GM23338 (cell line): ENCODE measurements around the gene XRN2. TPM values are rescaled to one million over a fixed set of nuclear protein-coding genes. Genes with fewer than 3 reads are reported as not detected.

Experiments used
- ATAC-seq: fragments of 200-7000 bp; cut with Tn5 transposase; 3 replicates; pipeline ENCODE4 v1.9.1; 2020
- DNase-seq: peaks from one replicate; pipeline ENCODE4 v3.0.0-alpha.2; 2015; ENCODE audit warnings: low spot score
- H2AFZ ChIP-seq: fragments of 200-600 bp; sonication (generic); 2 replicates; pipeline ENCODE4 v1.8.0; 2016; ENCODE audit warnings: antibody characterized with exemption, mild to moderate bottlenecking, moderate library complexity
- H3F3A ChIP-seq: fragments of 200-600 bp; sonication (generic); replicated peaks from 2 replicates; pipeline ENCODE4 v1.8.0; 2017; ENCODE audit warnings: antibody characterized with exemption, mixed run types, low read depth
- H3K27ac ChIP-seq: fragments of 200-600 bp; sonication (generic); 2 replicates; pipeline ENCODE4 v1.6.1; 2016; ENCODE audit warnings: low read depth
- H3K27me3 ChIP-seq: fragments of 200-600 bp; sonication (generic); 2 replicates; pipeline ENCODE4 v1.8.0; 2016; ENCODE audit warnings: mild to moderate bottlenecking, mixed run types, moderate library complexity; ENCODE audit not compliant: insufficient read depth
- H3K36me3 ChIP-seq: fragments of 200-600 bp; sonication (generic); 2 replicates; pipeline ENCODE4 v1.8.0; 2016; ENCODE audit warnings: mild to moderate bottlenecking; ENCODE audit not compliant: insufficient read depth
- H3K4me1 ChIP-seq: fragments of 200-600 bp; sonication (generic); 2 replicates; pipeline ENCODE4 v1.8.0; 2016; ENCODE audit warnings: mild to moderate bottlenecking, moderate library complexity; ENCODE audit not compliant: insufficient read depth
- H3K4me2 ChIP-seq: fragments of 200-600 bp; sonication (generic); 2 replicates; pipeline ENCODE4 v1.7.1; 2017; ENCODE audit warnings: mixed run types
- H3K4me3 ChIP-seq: fragments of 200-600 bp; sonication (generic); 2 replicates; pipeline ENCODE4 v1.6.1; 2016; ENCODE audit warnings: mixed run types
- H3K79me2 ChIP-seq: fragments of 200-600 bp; sonication (generic); replicated peaks from 2 replicates; pipeline ENCODE4 v1.8.0; 2017; ENCODE audit warnings: mild to moderate bottlenecking; ENCODE audit not compliant: insufficient read depth
- H3K9me2 ChIP-seq: fragments of 200-600 bp; sonication (generic); 2 replicates; pipeline ENCODE4 v1.8.0; 2017; ENCODE audit not compliant: insufficient read depth
- H4K20me1 ChIP-seq: fragments of 200-600 bp; sonication (generic); replicated peaks from 2 replicates; pipeline ENCODE4 v1.8.0; 2017; ENCODE audit warnings: mild to moderate bottlenecking; ENCODE audit not compliant: insufficient read depth
- H3K27ac Mint-ChIP-seq: 2 replicates; pipeline ENCODE4 v1.8.0; 2020; ENCODE audit warnings: inconsistent platforms, mild to moderate bottlenecking, moderate library complexity, mixed read lengths
- H3K27me3 Mint-ChIP-seq: 3 replicates; pipeline ENCODE4 v1.8.0; 2022; ENCODE audit warnings: low read depth, mild to moderate bottlenecking, moderate library complexity, mixed read lengths, inconsistent platforms; ENCODE audit not compliant: insufficient read depth, poor library complexity
- H3K36me3 Mint-ChIP-seq: 3 replicates; pipeline ENCODE4 v1.8.0; 2021; ENCODE audit warnings: low read depth, mild to moderate bottlenecking, inconsistent platforms, moderate library complexity, mixed read lengths
- H3K4me1 Mint-ChIP-seq: 3 replicates; pipeline ENCODE4 v1.8.0; 2020; ENCODE audit warnings: mild to moderate bottlenecking, inconsistent platforms, mixed read lengths
- H3K4me3 Mint-ChIP-seq: 3 replicates; pipeline ENCODE4 v1.8.0; 2021; ENCODE audit warnings: moderate library complexity, mild to moderate bottlenecking, inconsistent platforms, mixed read lengths
- H3K9me3 Mint-ChIP-seq: 3 replicates; pipeline ENCODE4 v1.8.0; 2020; ENCODE audit warnings: moderate library complexity, mild to moderate bottlenecking, inconsistent platforms, mixed read lengths
- CTCF ChIP-seq, 2 experiments: fragments of 200-600 bp in 1 of 2; sonication (generic) in 1 of 2; conservative IDR thresholded peaks; 2 replicates each; pipeline versions ENCODE4 v1.5.1 to v1.6.1; 2016 to 2017; ENCODE audit warnings: antibody characterized with exemption in 2 of 2, low read depth in 2 of 2, mild to moderate bottlenecking in 2 of 2, moderate library complexity in 1 of 2
- ETS1 ChIP-seq: IDR thresholded peaks from 2 replicates; pipeline ENCODE4 v1.6.1; 2016; ENCODE audit warnings: antibody characterized with exemption
- EZH2 ChIP-seq: fragments of 200-600 bp; sonication (generic); IDR thresholded peaks from one replicate; pipeline ENCODE4 v1.8.0; 2017; ENCODE audit warnings: antibody characterized with exemption, mild to moderate bottlenecking, low read depth; ENCODE audit not compliant: unreplicated experiment
- EZH2phosphoT487 ChIP-seq: fragments of 200-600 bp; sonication (generic); IDR thresholded peaks from one replicate; pipeline ENCODE4 v1.8.1; 2018; ENCODE audit warnings: antibody characterized with exemption; ENCODE audit not compliant: unreplicated experiment
- JUNB ChIP-seq: IDR thresholded peaks from one replicate; pipeline ENCODE4 v1.6.1; 2016; ENCODE audit warnings: antibody characterized with exemption; ENCODE audit not compliant: unreplicated experiment
- NANOG ChIP-seq: IDR thresholded peaks from 2 replicates; pipeline ENCODE4 v1.6.1; 2016; ENCODE audit warnings: antibody characterized with exemption, borderline replicate concordance
- POLR2AphosphoS5 ChIP-seq: IDR thresholded peaks from 2 replicates; pipeline ENCODE4 v1.6.1; 2016; ENCODE audit warnings: antibody characterized with exemption, low read depth
- REST ChIP-seq: IDR thresholded peaks from one replicate; pipeline ENCODE4 v1.6.1; 2018; ENCODE audit warnings: antibody characterized with exemption; ENCODE audit not compliant: unreplicated experiment
- STAT1 ChIP-seq: IDR thresholded peaks from one replicate; pipeline ENCODE4 v1.6.1; 2016; ENCODE audit warnings: antibody characterized with exemption; ENCODE audit not compliant: unreplicated experiment
- ZNF114 ChIP-seq: fragments of 250-450 bp; sonication (Bioruptor Pico); IDR thresholded peaks from 2 replicates; pipeline ENCODE4 v1.5.0; 2020; ENCODE audit warnings: mild to moderate bottlenecking, moderate library complexity
- ZNF462 ChIP-seq: fragments of 250-450 bp; sonication (Bioruptor Pico); IDR thresholded peaks from 2 replicates; pipeline ENCODE4 v1.5.0; 2020; ENCODE audit warnings: mild to moderate bottlenecking, moderate library complexity
- polyA plus RNA-seq: library from polyadenylated mRNA; unstranded; fragments of >200 nt; fragmentation: Nextera tagmentation; extraction: Ambion mirVana; gene quantifications from 2 replicates; pipeline ENCODE4 v1.2.1, GENCODE V29; 2016
- total RNA-seq: library from RNA; depleted of rRNA; stranded (reverse); fragments of >200 nt; shearing (Covaris generic); gene quantifications from 2 replicates; pipeline ENCODE4 v1.2.3, GENCODE V29; 2014

XRN2 gene
- total and polyA plus RNA-seq, 2 experiments from 2014 or later: 113 to 150 TPM

GRCh38 chr20:21266191-21266536 lies 37.0 kb upstream of the XRN2 start:
- no peak for TF ChIP-seq JUNB
- TF ChIP-seq EZH2phosphoT487: no peak
- TF ChIP-seq ETS1: no peak
- TF ChIP-seq REST: no peak
- no peak for TF ChIP-seq POLR2AphosphoS5
- TF ChIP-seq EZH2: no peak
- no peak for TF ChIP-seq CTCF (conservative IDR thresholded peaks at IDR 0.05; ENCODE audit: low read depth in 2 of 2)
- no peak for TF ChIP-seq NANOG
- TF ChIP-seq STAT1: no peak
- no peak for TF ChIP-seq ZNF462 (CRISPR knock-in tag)
- TF ChIP-seq ZNF114: no peak
- no peak overlapping the region for H3K4me2 ChIP-seq
- Mint-ChIP-seq H3K9me3 (peaks cover 12% of the 10 kb centered on the region), H3K4me3 (no peak overlapping the region), H3K36me3 (peaks cover 4% of the 10 kb centered on the region; the same call in 2 of the 3 replicates), H3K27me3 (no peaks in the 10 kb centered on the region), H3K4me1 (peaks cover 3% of the 10 kb centered on the region; the same call in 1 of the 3 replicates), H3K27ac (no peak overlapping the region)
- H3F3A ChIP-seq: no peaks in the 10 kb centered on the region
- no peak overlapping the region for H2AFZ ChIP-seq
- H3K9me2 ChIP-seq: no peaks in the 10 kb centered on the region
- H3K79me2 ChIP-seq: no peaks in the 10 kb centered on the region
- H3K27ac ChIP-seq: no peak overlapping the region
- H4K20me1 ChIP-seq: no peaks in the 10 kb centered on the region
- no peaks in the 10 kb centered on the region for H3K27me3 ChIP-seq
- H3K4me1 ChIP-seq: no peaks in the 10 kb centered on the region
- no peak overlapping the region for H3K4me3 ChIP-seq
- H3K36me3 ChIP-seq: no peaks in the 10 kb centered on the region
- ATAC-seq: no peak
- no peak for DNase-seq
